A549 (cell line): ENCODE data around the gene DDX3X. TPM values are rescaled to one million over a fixed set of nuclear protein-coding genes. Genes with fewer than 3 reads are reported as not detected.

Experiments used
- ATAC-seq, 2 experiments: fragments of 200-7000 bp in 1 of 2; fragments of >200 bp in 1 of 2; cut with Nextera tagmentation in 1 of 2; cut with Tn5 transposase in 1 of 2; 3 replicates each; pipeline versions ENCODE4 v1.8.0 to v1.9.1; 2018 to 2020; ENCODE audit warnings: mild to moderate bottlenecking in 1 of 2, moderate library complexity in 1 of 2
- CTCF ChIA-PET: fragments of 300-600 bp; sonication (Branson Sonifier 250); formaldehyde crosslinking; extraction: SDS; loops from one replicate; lab custom pipeline; 2021; ENCODE audit warnings: antibody characterized with exemption, inconsistent platforms; lab: Yijun Ruan, JAX
- POLR2A ChIA-PET: fragments of 350-600 bp; formaldehyde crosslinking; extraction: SDS; loops from one replicate; lab custom pipeline; 2021; ENCODE audit warnings: antibody characterized with exemption, inconsistent platforms; lab: Yijun Ruan, JAX
- DNase-seq, 2 experiments: peaks; one replicate each; pipeline versions ENCODE4 v3.0.0 to v3.0.0-alpha.2; 2011 to 2016; ENCODE audit warnings: low read depth in 1 of 2, low spot score in 1 of 2
- FAIRE-seq: peaks from 2 replicates; lab custom pipeline; 2011; peaks lifted over from hg19 to GRCh38; lab: Jason Lieb, UNC
- H3K27ac ChIP-seq, 2 experiments: fragments of >200 bp; sonication (Bioruptor Twin); formaldehyde crosslinking; 3 replicates each; pipeline ENCODE4 v1.5.1; 2016 to 2017
- H3K4me1 ChIP-seq: fragments of >200 bp; sonication (Bioruptor Twin); formaldehyde crosslinking; 3 replicates; pipeline ENCODE4 v1.6.1; 2016
- H3K4me2 ChIP-seq: fragments of >200 bp; sonication (Bioruptor Twin); formaldehyde crosslinking; 3 replicates; pipeline ENCODE4 v1.6.1; 2016
- H3K4me3 ChIP-seq: fragments of >200 bp; sonication (Bioruptor Twin); formaldehyde crosslinking; 3 replicates; pipeline ENCODE4 v1.5.1; 2016
- H3K9me3 ChIP-seq: fragments of >200 bp; sonication (Bioruptor Twin); formaldehyde crosslinking; 3 replicates; pipeline ENCODE4 v1.6.1; 2016
- CBX2 ChIP-seq: fragments of 200-600 bp; sonication (generic); IDR thresholded peaks from 2 replicates; pipeline ENCODE4 v1.6.1; 2016; ENCODE audit warnings: low read depth, mild to moderate bottlenecking, borderline replicate concordance
- CHD4 ChIP-seq: fragments of 200-600 bp; sonication (generic); IDR thresholded peaks from 2 replicates; pipeline ENCODE4 v1.6.1; 2016; ENCODE audit warnings: antibody characterized with exemption, mild to moderate bottlenecking, borderline replicate concordance
- E2F6 ChIP-seq: IDR thresholded peaks from 2 replicates; pipeline ENCODE4 v1.6.1; 2012; ENCODE audit warnings: low read depth, borderline replicate concordance
- EHF ChIP-seq: fragments of 250-450 bp; sonication (Bioruptor Pico); IDR thresholded peaks from 2 replicates; pipeline ENCODE4 v1.5.0; 2020; ENCODE audit warnings: mild to moderate bottlenecking
- EHMT2 ChIP-seq: fragments of 200-600 bp; sonication (generic); IDR thresholded peaks from 2 replicates; pipeline ENCODE4 v1.6.1; 2016; ENCODE audit warnings: antibody characterized with exemption, low read depth, mild to moderate bottlenecking, moderate library complexity
- EP300 ChIP-seq, 2 experiments: fragments of >200 bp; sonication (Bioruptor Twin); formaldehyde crosslinking; IDR thresholded peaks; 2 replicates in 1 of 2; 3 replicates in 1 of 2; pipeline ENCODE4 v1.6.1; 2016 to 2017
- ESRRA ChIP-seq: fragments of 150-350 bp; IDR thresholded peaks from 2 replicates; pipeline ENCODE4 v1.6.1; 2014; ENCODE audit warnings: mild to moderate bottlenecking, low read length, borderline replicate concordance
- FOSL2 ChIP-seq, 2 experiments: fragments of 450-650 bp in 1 of 2; fragments of >200 bp in 1 of 2; sonication (Bioruptor Twin) in 1 of 2; formaldehyde crosslinking; IDR thresholded peaks; 2 replicates each; pipeline versions ENCODE4 v1.5.0 to v1.6.1; 2016 to 2020; ENCODE audit warnings: mild to moderate bottlenecking in 1 of 2, moderate library complexity in 1 of 2
- HES2 ChIP-seq: fragments of >200 bp; sonication (Bioruptor Twin); formaldehyde crosslinking; IDR thresholded peaks from 2 replicates; pipeline ENCODE4 v1.6.1; 2016
- HMGXB4 ChIP-seq: fragments of 250-450 bp; sonication (Bioruptor Pico); IDR thresholded peaks from 2 replicates; pipeline ENCODE4 v1.5.0; 2021; ENCODE audit warnings: mild to moderate bottlenecking, moderate library complexity, borderline replicate concordance
- HOXA7 ChIP-seq: fragments of 250-450 bp; sonication (Bioruptor Pico); IDR thresholded peaks from 2 replicates; pipeline ENCODE4 v1.5.0; 2020; ENCODE audit warnings: mild to moderate bottlenecking, moderate library complexity
- HOXB13 ChIP-seq: fragments of 250-450 bp; sonication (Bioruptor Pico); IDR thresholded peaks from 2 replicates; pipeline ENCODE4 v1.5.0; 2020; ENCODE audit warnings: low read depth, mild to moderate bottlenecking, moderate library complexity
- KDM1A ChIP-seq: fragments of 200-600 bp; sonication (generic); IDR thresholded peaks from 2 replicates; pipeline ENCODE4 v1.6.1; 2016; ENCODE audit warnings: low read depth, mild to moderate bottlenecking
- MAZ ChIP-seq: fragments of 150-350 bp; IDR thresholded peaks from 2 replicates; pipeline ENCODE4 v1.6.1; 2014; ENCODE audit warnings: antibody characterized with exemption, low read depth, low read length, borderline replicate concordance
- NFE2L2 ChIP-seq: fragments of 150-350 bp; conservative IDR thresholded peaks from 2 replicates; pipeline ENCODE4 v1.6.1; 2014; ENCODE audit warnings: low read length
- NPAS2 ChIP-seq: fragments of 250-450 bp; sonication (Bioruptor Pico); IDR thresholded peaks from 2 replicates; pipeline ENCODE4 v1.8.0; 2022; ENCODE audit warnings: mild to moderate bottlenecking, moderate library complexity, borderline replicate concordance
- RARB ChIP-seq: fragments of 250-450 bp; sonication (Bioruptor Pico); IDR thresholded peaks from 2 replicates; pipeline ENCODE4 v1.8.0; 2021; ENCODE audit warnings: mild to moderate bottlenecking, moderate library complexity
- ZFP36 ChIP-seq: fragments of 450-650 bp; IDR thresholded peaks from 2 replicates; pipeline ENCODE4 v1.6.1; 2014; ENCODE audit warnings: borderline replicate concordance; ENCODE audit not compliant: partially characterized antibody
- ZNF302 ChIP-seq: fragments of 250-450 bp; sonication (Bioruptor Pico); IDR thresholded peaks from 2 replicates; pipeline ENCODE4 v1.9.0; 2021; ENCODE audit warnings: inconsistent platforms, mild to moderate bottlenecking, moderate library complexity
- ZSCAN20 ChIP-seq: fragments of 250-450 bp; sonication (Bioruptor Pico); IDR thresholded peaks from 2 replicates; pipeline ENCODE4 v1.8.0; 2022; ENCODE audit warnings: mild to moderate bottlenecking, moderate library complexity
- WGBS: methylation state at CpG from one replicate; pipeline ENCODE4 v1.1.6; 2017; ENCODE audit errors: missing lambda C conversion rate; 5-methylcytosine and 5-hydroxymethylcytosine counted together
- polyA plus RNA-seq, 4 experiments: library from polyadenylated mRNA; depleted of rRNA in 3 of 4; stranded (reverse); fragments of >200 nt; fragmentation: RNase III in 1 of 4; extraction: RNeasy Plus Mini Kit Qiagen cat#74134 plus additional on column Dnase treatment in 1 of 4; gene quantifications; 2 replicates in 3 of 4; 3 replicates in 1 of 4; pipeline ENCODE4 v1.2.3, GENCODE V29; 2011 to 2017

DDX3X gene
- polyA plus RNA-seq, 2 of the 4 experiments (the other 2 are of a cell fraction), result 216 to 341 TPM

GRCh38 chrX:41386222-41386990 is 52.4 kb downstream of the DDX3X start:
- TF ChIP-seq ZFP36, result no peak
- no peak for TF ChIP-seq EHF (CRISPR knock-in tag)
- TF ChIP-seq HES2, result no peak
- no peak for TF ChIP-seq HOXA7
- TF ChIP-seq HMGXB4 (CRISPR knock-in tag), result no peak
- TF ChIP-seq NPAS2, result no peak
- no peak for TF ChIP-seq E2F6
- TF ChIP-seq ZNF302 (CRISPR knock-in tag), result no peak
- TF ChIP-seq KDM1A, result no peak
- TF ChIP-seq CBX2, result no peak
- no peak for TF ChIP-seq ZSCAN20 (CRISPR knock-in tag)
- no peak for TF ChIP-seq MAZ
- TF ChIP-seq EP300 (IDR thresholded peaks at IDR 0.05), result no peak
- TF ChIP-seq ESRRA, result no peak
- Histone ChIP-seq H3K4me2 (no peak overlapping the region), H3K27ac (peak overlapping the region; percentile 41 to 90; a peak in 5 of 6 replicates), H3K4me3 (no peak overlapping the region), H3K4me1 (peaks cover 44% of the 10 kb centered on the region), H3K9me3 (peaks cover 5% of the 10 kb centered on the region)
- ATAC-seq (no peak), FAIRE-seq (no peak), DNase-seq (no peak)
- 89% methylated on average over 8 of the region's 8 CpGs for WGBS
- CTCF ChIA-PET, result interaction anchor here (0.8 kb wide), 1 partner anchor 56 kb away, joined by 3 read pairs; no protein-coding TSS in a partner anchor
- POLR2A ChIA-PET, result no interaction called here

- ATAC-seq (no peak), DNase-seq (no peak), FAIRE-seq (no peak)
- WGBS, result 90% methylated on average over 8 of the region's 8 CpGs
- Histone ChIP-seq H3K9me3 (peaks cover 5% of the 10 kb centered on the region), H3K4me1 (peaks cover 26% of the 10 kb centered on the region), H3K27ac (peak overlapping the region; percentile 58 to 60; a peak in 5 of 6 replicates), H3K4me3 (no peak overlapping the region), H3K4me2 (peak overlapping the region; percentile 58; the same call in 2 of the 3 replicates)
- CTCF ChIA-PET, result no interaction called here
- POLR2A ChIA-PET, result no interaction called here
- TF ChIP-seq FOSL2 (IDR thresholded peaks at IDR 0.05), result no peak
- no peak for TF ChIP-seq FOSL2 (CRISPR knock-in tag; IDR thresholded peaks at IDR 0.05)
- TF ChIP-seq CHD4, result no peak
- TF ChIP-seq HOXB13 (CRISPR knock-in tag), result no peak
- no peak for TF ChIP-seq EHMT2
- no peak for TF ChIP-seq RARB (CRISPR knock-in tag)
- TF ChIP-seq NFE2L2, result no peak
- no peak for TF ChIP-seq KDM1A
Observed at GRCh38 chrX:41388543-41388942, 54.6 kb downstream of the DDX3X start.
